Inflammatory macrophage (primary cell): ENCODE data around the gene PSMC6.

Source experiments
- DNase-seq, 2 donors: peaks; one replicate each; pipeline ENCODE4 v3.0.0-alpha.2; 2020 to 2022
- total RNA-seq, 18 experiments: gene quantifications; one replicate each; lab custom pipeline; 2026; ENCODE audit warnings: mixed read lengths in 6 of 18, inconsistent platforms in 2 of 18; lab: John Stamatoyannopoulos, UW

The PSMC6 gene
- total RNA-seq = 49.5 to 139 (median 95.7) reads per million in 18 experiments

DNA sequence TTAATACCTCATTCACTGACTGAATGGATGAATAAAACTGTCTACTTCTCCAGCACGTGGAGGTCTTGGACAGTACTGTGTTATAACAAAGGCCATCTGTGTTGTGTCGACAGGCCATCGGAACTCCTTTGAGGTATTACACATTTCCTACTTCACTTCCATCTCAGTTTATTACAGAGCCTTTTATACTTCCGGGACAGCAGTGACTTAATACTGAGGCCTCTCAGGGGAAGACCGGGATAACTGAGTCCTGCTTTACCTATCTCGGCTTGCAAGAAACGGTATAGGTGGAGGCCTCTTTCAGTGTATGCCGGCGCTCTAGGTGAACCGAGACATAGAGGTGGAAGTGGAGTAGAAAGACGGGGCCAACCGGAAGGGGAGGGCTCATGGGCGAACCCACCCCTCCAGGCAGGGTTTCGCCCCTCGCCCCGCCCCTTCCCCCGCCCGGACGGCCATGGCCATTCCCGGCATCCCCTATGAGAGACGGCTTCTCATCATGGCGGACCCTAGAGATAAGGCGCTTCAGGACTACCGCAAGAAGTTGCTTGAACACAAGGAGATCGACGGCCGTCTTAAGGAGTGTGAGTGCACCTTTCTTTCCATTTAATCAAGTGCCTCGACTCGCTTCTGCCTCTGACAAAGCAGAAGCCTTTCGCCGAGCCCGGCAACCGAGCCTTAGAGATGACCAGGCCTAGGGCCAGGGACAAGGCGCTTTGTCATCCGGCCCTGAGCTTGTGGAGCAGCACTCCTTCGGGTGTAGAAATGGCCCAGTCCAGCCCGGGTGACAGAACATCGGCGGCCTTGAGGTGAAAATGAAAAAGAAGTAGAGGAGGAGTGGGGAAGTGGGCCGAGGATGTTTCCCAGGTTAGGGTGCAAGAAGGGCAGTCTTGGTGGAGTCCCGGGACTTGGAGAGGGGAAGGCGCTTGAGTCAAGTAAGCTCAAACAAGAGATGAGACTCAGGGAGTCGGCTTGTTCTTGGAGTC, at the start of gene PSMC6:
PSMC6 (plus strand) TSS at position 477 of the 983 bp plus-strand sequence; CDS start at position 497, 20 bp downstream.
- DNase-seq = peak; percentile 89 to 90

DNA sequence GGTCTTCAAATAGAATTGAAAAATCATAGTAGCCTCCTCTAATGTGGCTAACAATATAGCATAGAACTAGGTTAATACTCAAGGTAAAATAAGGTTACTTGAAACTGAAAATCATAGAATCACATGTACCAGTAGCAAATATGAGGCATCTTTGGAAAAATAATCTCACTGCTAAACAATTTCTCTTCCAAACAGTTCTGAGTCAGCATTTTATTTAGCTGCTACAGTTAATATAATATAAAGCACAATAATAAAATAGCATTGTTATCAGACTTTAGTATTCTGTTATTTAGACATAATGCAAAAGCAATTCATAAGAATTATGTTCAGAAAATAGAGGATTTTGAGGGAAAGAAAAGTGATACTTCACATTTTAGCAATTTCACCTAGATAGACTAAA, 46.7 kb upstream of the PSMC6 start:
- no peak for DNase-seq

DNA sequence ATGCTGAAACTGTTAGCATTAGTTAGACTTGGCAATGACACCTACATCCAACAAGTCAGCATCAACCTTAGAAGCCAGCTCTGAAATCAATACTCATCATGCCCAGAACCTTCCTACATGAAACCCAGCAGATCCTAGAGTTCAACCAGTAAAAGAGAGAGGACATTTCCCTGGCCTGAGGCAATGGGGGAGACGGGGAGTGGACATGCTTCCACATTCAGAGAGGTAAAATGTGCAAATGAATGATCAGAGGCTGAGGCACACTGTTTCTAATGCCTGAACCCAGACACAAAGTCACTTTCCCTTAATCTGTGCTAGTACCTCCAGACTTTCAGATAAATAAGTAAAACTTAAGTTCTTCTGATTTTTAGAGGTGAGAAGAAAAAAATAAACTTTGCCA, 46.2 kb upstream of the PSMC6 start:
- DNase-seq = no peak

DNA sequence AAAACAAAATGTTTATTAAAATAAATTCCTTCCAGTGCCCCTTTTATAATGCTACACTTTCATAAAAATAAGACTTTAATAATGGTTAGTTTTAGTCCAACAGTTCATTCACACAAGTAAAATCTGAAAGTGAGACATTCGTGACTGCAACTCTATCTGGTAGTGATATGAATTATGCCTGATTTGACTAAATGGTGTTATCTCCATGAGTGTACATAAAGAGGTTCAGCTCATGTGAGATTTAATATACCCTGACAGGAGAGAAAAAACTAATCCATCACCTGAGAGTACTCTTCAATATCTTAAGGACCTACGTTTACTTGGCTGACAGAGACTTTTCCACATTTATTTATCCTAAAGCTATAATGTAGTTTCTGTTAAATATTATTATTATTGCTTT, 45.7 kb upstream of the PSMC6 start:
- no peak for DNase-seq

DNA sequence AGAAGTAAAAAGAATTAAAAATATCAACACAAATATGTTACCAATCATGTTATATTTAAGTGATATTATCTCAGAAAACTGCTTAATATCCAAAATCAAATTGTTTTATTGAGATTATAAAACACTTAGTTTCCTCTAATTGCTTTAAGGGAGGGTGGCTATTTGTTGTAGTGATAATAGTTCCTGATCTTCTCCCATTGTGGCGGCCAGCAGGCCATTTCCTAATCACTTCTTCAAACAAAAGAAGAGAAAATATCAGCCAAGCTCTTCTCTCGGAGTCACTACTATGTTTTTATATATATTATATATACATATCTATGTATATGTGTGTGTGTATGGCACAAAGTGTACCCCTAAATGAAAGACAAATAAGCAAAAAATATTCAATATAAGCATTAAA, 43.1 kb upstream of the PSMC6 start:
- DNase-seq = no peak

DNA sequence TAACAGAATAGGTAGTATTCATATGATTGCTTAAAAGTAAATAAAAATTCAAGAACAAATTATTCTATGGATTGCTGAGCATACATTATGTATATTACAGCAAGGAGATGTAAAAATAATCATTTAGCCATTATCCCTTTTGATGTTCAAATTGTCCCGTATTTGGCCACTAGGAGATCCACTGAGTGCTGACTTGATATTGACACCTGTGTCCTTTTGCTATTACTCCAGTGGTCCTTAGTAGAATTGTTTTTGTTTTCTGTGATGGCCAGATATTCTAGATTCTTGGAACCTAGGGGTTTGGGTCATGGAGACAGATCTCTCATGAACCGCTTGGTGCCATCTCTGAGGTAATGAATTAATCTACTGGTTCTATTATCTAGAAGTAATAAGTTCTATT, 28.4 kb upstream of the PSMC6 start:
- no peak for DNase-seq

DNA sequence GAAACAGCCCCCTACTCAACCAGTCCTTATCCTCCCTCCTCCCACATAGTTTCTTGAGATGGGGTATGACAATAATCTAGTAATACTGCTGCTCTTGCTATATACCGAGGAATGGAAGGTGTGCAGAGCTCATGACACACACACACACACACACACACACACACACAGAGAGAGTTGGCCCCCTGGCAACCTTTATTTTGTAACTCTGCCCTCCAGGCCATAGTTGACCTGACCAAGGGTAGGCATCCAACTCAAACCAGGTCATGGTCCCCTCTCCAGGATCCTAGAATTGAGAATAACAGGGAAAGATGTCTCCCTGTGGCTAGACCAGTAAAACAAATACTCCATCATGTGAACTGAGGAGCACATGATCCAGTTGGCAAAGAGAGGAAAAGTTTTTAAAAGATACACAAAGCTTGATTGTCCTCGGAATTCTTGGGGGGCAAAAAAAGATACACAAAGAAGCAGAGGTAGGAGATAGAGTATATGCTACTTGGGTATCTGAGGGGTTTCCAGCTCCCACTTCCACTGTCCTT, 22.9 kb upstream of the PSMC6 start:
- DNase-seq = no peak

DNA sequence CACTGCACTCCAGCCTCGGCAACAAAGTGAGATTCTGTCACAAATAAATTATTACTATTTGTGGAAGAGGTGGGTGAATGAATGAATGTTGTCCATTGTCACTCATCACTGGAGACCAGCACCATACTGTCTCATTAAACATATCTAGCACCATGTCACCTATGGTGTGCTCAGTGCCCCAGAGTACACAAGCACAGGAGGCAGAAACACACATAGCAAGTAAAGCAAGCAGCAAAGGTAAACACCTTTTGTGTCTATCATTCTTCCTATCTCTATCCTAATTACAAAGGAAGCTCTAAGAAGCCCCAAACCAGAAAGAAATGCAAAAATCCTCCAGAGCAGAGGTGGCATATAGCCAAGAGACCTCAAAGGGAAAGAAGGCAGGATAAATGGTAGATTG, 20.8 kb upstream of the PSMC6 start:
- DNase-seq = no peak

DNA sequence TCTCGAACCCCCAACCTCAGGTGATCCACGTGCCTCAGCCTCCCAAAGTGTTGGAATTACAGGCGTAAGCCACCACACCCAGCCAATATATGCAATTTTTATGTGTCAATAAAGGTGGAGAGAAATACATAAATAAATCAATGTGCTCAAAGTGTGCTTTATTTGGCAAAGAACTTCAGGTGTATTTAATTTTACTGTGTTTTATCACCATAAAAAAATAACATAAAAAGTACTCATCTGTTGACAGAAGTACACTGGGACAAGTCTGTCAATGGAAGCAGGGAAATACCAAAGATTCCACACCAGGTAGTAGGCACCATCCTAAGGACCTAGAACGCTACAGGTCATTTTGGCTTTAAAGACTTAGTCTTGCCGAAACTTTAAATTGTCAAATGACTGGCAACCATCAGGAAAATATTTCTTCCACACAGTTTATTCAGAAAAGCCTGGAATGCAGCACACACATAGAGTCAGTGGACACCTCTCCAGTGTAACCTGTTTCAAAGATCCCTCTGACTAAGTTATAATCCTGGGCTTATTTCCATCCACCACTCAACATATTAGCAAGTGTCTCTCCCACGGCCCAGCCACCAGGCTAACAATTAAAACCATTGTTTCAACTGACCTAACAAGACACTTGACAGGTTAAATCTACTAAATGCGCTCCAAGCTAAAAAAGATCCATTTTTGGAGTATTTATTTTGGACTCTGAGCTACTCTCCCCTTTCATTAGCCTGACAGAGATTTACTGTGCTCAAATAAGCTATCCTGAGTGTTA, 15.8 kb upstream of the PSMC6 start:
- DNase-seq = no peak

DNA sequence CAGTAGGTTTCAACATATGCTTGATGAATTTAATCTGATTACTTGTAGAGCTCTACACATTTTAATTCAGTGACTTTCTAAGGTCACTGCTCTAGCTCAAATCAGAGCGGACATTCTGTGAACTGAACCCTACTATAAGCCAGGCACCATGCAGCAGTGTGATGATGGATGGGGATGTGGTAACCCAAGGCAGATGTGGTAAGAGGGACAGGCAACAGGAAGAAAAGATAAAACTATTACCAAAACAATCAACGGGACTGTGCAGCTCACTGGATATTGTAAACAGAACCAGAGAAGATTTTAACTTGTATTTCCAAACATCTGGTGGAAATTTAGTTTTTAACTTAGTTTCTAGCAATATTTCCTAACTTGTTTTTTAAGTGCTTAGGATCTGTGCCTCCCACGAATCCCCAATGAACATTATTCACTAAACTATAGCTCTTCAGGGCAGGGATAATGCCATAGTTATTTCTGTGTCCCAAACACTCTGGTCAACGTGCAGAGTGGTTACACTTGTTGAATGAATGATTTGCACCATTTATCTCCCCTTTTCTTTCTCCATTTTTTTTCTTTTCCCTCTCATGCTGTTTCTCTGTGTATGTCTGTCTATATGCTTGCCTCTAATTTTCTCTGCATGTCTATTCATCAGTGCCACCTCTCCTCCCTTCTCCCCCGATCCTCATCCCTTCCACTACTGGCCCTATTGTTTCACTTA, 14.6 kb upstream of the PSMC6 start:
- DNase-seq = peak; percentile 67 to 74

DNA sequence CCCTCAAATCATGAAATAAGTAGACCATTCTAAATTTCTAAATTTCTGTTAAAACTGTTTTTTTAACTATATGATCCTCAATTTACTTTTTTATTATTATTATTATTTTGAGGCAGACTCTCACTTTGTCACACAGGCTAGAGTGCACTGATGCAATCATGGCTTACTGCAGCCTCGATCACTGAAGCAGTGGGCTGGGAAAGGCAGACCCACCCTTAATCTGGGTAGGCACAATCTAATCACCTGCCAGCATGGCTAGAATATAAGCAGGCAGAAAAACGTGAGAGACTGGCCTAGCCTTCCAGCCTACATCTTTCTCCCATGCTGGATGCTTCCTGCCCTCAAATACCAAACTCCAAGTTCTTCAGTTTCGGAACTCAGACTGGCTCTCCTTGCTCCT, 14.0 kb upstream of the PSMC6 start:
- no peak for DNase-seq

DNA sequence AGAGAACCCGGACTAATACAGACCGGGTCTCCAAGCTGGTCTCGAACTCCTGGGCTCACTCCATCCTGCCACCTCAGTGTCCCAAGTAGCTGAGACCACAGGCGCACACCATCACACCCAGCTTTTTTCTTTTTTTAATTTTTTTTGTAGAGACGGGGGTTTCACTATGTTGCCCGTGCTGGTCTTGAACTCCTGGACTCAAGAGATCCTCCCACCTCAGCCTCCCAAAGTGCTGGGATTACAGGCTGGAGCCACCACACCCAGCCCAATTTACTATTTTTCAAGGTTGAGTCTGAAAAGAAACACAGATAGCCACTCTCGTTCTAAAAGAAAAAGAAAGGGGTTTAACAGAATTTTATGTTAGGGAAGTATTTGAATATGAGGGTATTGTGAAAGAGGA, 13.5 kb upstream of the PSMC6 start:
- DNase-seq = no peak

DNA sequence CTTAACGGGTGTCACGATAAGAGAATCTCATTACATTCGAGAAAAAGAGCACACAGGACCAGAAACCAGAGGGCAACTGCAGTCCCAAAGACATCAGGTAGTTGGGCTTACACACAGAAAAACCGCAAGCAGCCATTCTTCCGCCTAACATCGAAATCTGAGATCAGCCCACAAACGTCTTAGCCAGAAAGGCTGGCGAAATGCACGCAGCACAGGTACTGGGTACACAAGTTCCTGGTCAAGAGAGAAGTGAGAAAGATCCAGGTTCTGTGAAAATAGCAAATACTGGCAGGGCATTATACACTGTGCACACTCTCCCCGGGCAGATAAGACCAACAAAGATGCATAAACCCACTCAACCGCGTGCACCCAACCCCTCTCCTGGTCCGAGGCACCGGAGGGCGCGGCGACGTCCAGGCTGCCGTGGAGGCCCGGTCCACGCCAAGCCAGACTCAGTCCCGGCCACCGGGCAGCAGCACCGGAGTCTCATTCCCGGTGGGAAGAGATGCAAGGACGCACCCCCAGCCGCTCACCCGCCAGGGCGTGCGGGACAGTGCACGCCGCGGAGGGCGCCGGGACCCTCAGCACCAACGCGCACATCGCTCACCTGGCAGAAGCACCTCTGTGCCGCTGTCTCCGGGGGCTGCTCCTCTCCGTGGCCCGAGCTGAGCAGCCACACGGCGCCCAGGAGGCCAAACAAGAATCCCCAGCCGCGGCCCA, 12.1 kb upstream of the PSMC6 start:
- DNase-seq = peak; percentile 36 to 57

DNA sequence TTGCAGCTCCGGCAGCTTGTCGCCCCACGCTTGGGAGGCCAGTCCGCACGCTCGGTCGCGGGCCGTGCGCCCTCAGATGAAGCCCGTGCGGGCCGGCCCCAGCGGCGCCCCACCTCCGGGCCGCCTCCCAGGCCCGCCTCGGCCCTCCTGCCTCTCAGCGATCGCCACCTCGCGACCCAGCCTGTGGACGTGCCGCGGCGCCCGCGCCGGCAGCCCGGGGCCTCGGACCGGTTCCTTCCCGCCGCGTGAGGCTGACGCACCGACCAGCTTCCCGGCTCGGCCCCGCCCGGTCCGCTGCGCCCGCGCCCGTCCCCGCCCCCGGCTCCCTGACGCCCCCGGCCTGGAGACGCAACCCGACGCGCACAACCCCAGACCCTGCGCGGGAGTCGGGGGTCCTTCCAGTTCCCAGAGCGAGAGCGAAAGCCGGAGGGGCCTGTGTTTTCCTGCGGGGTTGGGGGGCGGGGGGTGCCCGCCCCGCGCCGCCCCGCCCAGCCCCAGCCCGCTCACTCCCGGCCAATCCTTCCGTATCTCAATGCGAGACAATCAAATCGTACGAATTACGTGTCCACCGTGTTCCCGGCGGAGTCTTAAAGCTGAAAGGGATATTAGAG, 11.4 kb upstream of the PSMC6 start, which contains the start of gene ERO1A:
ERO1A (minus strand) TSS at position 78 of the 611 bp plus-strand sequence; CDS start at position 1, 77 bp downstream.
- peak; percentile 83 to 92 for DNase-seq

DNA sequence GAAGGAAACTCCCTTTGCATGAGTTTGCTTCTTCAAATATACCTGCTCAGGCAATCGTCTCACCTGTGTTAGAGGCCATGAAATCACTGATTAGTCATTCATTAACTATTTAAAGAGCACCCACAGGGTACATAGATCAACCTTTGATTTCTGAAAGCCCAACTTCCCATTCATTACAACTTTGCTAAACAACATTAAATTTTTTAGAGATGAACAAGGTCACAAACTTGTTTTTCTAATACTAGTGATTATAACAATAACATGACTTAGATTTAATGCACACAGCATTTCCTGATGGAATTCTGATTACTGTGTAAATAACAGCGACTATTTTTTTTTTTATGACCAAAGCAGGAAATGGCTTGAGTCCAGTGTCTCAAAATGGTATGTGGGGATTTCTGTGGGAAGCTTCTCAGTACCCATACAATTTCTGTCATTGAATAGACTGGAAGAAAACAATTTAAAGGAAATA, 6.3 kb upstream of the PSMC6 start:
- DNase-seq = no peak

DNA sequence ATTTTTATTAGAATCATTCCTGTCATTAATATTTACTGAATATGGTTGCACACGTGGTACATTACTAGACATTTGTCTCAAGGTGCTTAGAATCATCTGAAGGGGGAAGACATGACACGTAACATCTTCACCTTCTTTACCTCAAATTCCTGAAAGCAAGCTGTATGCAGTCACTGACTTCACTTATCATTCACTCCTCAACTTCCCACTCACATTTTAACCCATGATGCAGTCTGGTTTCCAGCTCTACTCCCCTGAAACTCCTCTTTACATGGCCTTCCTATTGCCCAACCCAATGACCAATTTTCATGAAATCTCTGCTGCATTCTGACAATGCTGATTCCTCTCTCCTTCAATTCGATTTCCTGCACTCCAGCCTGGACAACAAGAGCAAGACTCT, 5.8 kb upstream of the PSMC6 start:
- DNase-seq = peak; percentile 52 to 63

DNA sequence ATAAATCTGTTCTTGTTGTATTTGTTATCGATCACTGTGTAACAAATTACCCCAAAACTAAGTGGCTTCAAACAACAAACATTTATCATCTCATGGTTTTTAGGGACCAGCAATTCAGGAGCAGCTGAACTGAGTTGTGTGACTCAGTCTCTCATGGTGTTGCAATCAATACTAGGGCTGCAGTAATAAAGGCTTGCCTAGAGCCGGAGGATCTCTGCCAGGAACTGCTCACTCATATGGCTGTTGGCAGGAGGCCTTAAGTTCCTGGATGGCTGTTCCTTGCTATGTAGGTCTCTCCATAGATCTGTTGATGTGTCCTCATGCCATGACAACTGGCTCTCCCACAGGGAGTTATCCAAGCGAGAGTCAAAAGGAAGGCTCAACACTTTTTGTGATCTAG, 3.8 kb upstream of the PSMC6 start:
- peak; percentile 77 to 82 for DNase-seq

DNA sequence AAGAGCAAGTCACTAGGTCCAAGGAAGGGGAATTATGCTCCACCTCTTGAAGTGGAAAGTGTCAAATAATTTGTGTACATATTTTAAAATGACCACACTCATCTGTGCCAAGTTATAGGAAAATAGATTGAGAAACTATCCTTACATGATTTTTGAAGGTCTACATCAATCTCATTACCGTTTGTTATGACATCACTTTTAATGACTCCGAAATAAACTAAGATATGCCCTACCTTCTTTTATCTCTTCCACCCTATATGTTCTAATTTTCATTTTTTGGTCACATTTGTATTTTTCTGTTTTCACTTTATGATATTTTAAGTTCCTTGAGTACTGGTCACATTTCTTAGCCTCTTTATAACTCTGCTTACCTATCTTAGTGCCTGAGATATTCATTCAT, 3.3 kb upstream of the PSMC6 start:
- no peak for DNase-seq

DNA sequence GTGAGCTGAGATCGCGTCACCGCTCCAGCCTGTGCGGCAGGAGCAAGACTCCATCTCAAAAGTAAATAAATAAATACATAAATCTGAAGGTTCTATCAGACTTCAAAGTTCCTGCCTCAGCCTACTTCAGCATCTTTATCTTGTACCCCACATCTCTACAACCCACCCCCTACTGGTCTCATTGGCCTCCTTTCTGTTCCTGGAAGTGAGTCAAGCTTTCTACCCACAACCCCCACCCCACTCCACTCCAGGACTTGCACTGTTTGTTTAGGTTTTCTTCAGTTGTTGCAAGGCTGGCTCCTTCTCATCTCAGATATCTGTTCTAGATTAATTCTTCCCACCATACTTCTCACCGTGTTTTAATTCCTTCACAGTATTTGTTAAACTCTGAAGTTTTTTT, 714 bp upstream of the PSMC6 start:
- DNase-seq = no peak

DNA sequence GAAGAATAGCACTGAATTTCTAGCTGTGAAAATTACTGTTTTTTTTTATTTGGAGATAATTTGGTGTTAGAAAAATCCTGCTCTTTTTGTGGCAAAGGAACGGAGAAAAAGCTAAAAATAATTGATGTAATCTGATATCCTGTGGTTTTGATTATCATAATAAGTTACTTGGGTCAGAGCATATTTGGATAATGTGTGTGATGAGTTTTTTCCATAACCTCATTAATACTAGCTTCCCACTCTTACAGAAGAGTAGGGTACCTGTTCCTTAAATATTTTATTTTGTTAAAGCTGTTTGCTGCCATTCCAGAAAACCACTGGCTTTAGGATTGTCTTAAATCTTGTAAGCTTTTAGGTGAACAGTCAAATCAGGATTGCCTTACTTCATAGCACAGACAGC, 4.7 kb downstream of the PSMC6 start:
- no peak for DNase-seq

DNA sequence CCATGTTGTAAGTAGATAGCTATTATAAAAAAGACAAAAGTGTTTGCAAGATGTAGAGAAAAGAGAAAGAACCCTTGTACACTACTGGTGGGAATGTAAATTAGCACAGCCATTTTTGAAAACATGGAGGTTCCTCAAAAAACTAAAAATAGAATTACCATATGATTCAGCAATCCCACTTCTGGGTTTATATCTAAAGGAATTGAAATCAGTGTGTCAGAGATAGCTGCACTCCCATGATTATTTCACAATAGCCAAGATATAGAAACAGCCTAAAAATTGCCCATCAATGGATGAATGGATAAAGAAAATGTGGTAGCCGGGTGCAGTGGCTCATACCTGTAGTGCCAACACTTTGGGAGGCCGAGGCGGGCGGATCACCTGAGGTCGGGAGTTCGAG, 9.2 kb downstream of the PSMC6 start:
- DNase-seq = peak; percentile 39 to 73
